HG03571 (cell line): Measurements from ENCODE around the gene OLFML2B.
A peak's percentile ranks its signal among the peaks of the same experiment; 100 is the strongest.

Source experiments
- ATAC-seq: cut with Tn5 transposase; IDR thresholded peaks from one replicate; pipeline ENCODE4 v1.9.1; 2021; ENCODE audit not compliant: unreplicated experiment

Gene OLFML2B

GRCh38 chr1:161981735-161982506 is 41.7 kb downstream of the OLFML2B start:
- no peak for ATAC-seq

- no peak for ATAC-seq
These were observed 42.5 kb downstream of the OLFML2B start for GRCh38 chr1:161981126-161981525.

- ATAC-seq = no peak
These were observed 45.5 kb downstream of the OLFML2B start for GRCh38 chr1:161978011-161978790.

- no peak for ATAC-seq
These were observed 49.5 kb downstream of the OLFML2B start for GRCh38 chr1:161973924-161974845.

- no peak for ATAC-seq
These were observed 50.8 kb downstream of the OLFML2B start for GRCh38 chr1:161972828-161973227.

- ATAC-seq = no peak
These were observed 53.0 kb downstream of the OLFML2B start for GRCh38 chr1:161970633-161971032.

GRCh38 chr1:161970036-161970435 is 53.6 kb downstream of the OLFML2B start:
- ATAC-seq = no peak

GRCh38 chr1:161966067-161966466 is 57.6 kb downstream of the OLFML2B start:
- ATAC-seq = no peak

GRCh38 chr1:161962091-161962887 is 61.4 kb downstream of the OLFML2B start:
- peak; percentile 91 for ATAC-seq

GRCh38 chr1:161958425-161958824 is 65.2 kb downstream of the OLFML2B start:
- no peak for ATAC-seq

GRCh38 chr1:161956930-161957329 is 66.7 kb downstream of the OLFML2B start:
- ATAC-seq = no peak

- ATAC-seq = no peak
These were observed 67.6 kb downstream of the OLFML2B start for GRCh38 chr1:161956097-161956496.

GRCh38 chr1:161955606-161956005 is 68.1 kb downstream of the OLFML2B start:
- no peak for ATAC-seq

- no peak for ATAC-seq
These were observed 69.2 kb downstream of the OLFML2B start for GRCh38 chr1:161954466-161954865.

GRCh38 chr1:161954050-161954449 is 69.6 kb downstream of the OLFML2B start:
- ATAC-seq = no peak

- no peak for ATAC-seq
These were observed 70.3 kb downstream of the OLFML2B start for GRCh38 chr1:161953256-161953920.

- no peak for ATAC-seq
These were observed 71.0 kb downstream of the OLFML2B start for GRCh38 chr1:161952607-161953172.

- ATAC-seq = no peak
These were observed 72.0 kb downstream of the OLFML2B start for GRCh38 chr1:161951646-161952045.

- no peak for ATAC-seq
These were observed 73.3 kb downstream of the OLFML2B start for GRCh38 chr1:161950377-161950776.

- ATAC-seq = no peak
These were observed 74.1 kb downstream of the OLFML2B start for GRCh38 chr1:161949548-161949947.
